Upper lobe of right lung (tissue), 1 donor: ENCODE results near the gene NTF3. TPM values are rescaled to one million over a fixed set of nuclear protein-coding genes. Genes with fewer than 3 reads are reported as not detected.

Experiments
- ATAC-seq: fragments of 200-7000 bp; cut with Tn5 transposase; one replicate; pipeline ENCODE4 v1.9.1; 2020; ENCODE audit warnings: mild to moderate bottlenecking, moderate library complexity
- DNase-seq: peaks from one replicate; pipeline ENCODE4 v3.0.0-alpha.2; 2020
- H3K27ac ChIP-seq: fragments of 200-600 bp; one replicate; pipeline ENCODE4 v1.8.0; 2022
- H3K27me3 ChIP-seq: fragments of 200-600 bp; one replicate; pipeline ENCODE4 v1.8.0; 2022; ENCODE audit warnings: mild to moderate bottlenecking
- H3K36me3 ChIP-seq: fragments of 200-600 bp; one replicate; pipeline ENCODE4 v1.8.0; 2022
- H3K4me1 ChIP-seq: fragments of 200-600 bp; one replicate; pipeline ENCODE4 v1.8.0; 2022
- H3K4me3 ChIP-seq: fragments of 200-600 bp; one replicate; pipeline ENCODE4 v1.8.0; 2022; ENCODE audit warnings: mild to moderate bottlenecking
- H3K9me3 ChIP-seq: fragments of 200-600 bp; one replicate; pipeline ENCODE4 v1.8.0; 2022
- intact Hi-C: fragments of 100-400 bp; cut with DNase I; formaldehyde crosslinking; loops from one replicate; pipeline ENCODE4 v1.11.0; 2022
- total RNA-seq: library from RNA; stranded (reverse); fragmentation: NEBNext Ultra II Directional; extraction: Animal tissue kit (Norgen Biotek cat#: 25700); gene quantifications from one replicate; pipeline ENCODE4 v1.2.1, GENCODE V29; 2021
- TF ChIP-seq, protein P1 (sequence below): fragments of 200-600 bp; IDR thresholded peaks from one replicate; pipeline ENCODE4 v1.8.0; 2022; ENCODE audit warnings: antibody characterized with exemption
- donor health status: DM: no; HTN: yes; CAD: no; lungs with severe emphysema.

The NTF3 gene
- total RNA-seq, 1 donor from 2014 or later: 0.93 TPM

- Histone ChIP-seq H3K4me1 (no peaks in the 10 kb centered on the region), H3K27ac (no peak overlapping the region), H3K4me3 (no peak overlapping the region), H3K9me3 (no peaks in the 10 kb centered on the region), H3K27me3 (no peaks in the 10 kb centered on the region), H3K36me3 (no peaks in the 10 kb centered on the region)
- no peak for DNase-seq
- no peak for ATAC-seq
- TF ChIP-seq, protein P1, sequence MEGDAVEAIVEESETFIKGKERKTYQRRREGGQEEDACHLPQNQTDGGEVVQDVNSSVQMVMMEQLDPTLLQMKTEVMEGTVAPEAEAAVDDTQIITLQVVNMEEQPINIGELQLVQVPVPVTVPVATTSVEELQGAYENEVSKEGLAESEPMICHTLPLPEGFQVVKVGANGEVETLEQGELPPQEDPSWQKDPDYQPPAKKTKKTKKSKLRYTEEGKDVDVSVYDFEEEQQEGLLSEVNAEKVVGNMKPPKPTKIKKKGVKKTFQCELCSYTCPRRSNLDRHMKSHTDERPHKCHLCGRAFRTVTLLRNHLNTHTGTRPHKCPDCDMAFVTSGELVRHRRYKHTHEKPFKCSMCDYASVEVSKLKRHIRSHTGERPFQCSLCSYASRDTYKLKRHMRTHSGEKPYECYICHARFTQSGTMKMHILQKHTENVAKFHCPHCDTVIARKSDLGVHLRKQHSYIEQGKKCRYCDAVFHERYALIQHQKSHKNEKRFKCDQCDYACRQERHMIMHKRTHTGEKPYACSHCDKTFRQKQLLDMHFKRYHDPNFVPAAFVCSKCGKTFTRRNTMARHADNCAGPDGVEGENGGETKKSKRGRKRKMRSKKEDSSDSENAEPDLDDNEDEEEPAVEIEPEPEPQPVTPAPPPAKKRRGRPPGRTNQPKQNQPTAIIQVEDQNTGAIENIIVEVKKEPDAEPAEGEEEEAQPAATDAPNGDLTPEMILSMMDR: no peak
- intact Hi-C loops: no loop called here
These were observed 92.3 kb downstream of the NTF3 start for GRCh38 chr12:5524116-5524768.

DNA sequence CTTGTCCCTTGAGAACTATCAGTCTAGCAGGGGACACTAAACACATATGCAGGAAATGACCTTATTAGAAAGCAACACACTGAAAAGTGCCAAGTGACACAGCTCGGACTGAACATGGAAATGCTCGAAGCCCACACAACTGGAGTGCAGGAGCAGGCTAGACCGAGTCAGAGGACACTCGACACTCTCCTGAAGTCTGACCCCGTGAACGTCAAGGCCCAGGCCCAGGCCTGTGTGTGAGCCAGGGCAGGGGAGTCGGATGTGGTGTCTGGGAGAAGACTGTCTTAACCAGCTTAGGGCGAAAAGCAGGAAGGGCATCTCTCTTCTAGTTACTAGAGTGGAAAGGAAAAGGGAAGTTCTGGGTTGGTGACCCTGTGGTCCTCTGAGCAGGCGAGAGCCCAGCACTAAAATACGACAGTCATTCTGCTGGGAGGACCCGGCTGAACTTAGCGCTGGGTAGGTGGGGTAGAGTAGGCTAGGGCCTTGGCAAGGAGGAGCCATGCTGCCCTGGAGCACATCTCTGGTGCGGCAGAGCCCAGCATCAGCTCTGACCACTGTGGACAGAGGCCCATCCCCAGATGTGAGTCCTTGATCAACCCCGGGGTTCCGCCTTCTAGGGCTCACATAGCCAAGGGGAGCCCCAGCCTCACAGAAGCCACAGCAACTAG lies 93.0 kb downstream of the NTF3 start:
- no peaks in the 10 kb centered on the region for H3K4me1 ChIP-seq
- peak; percentile 19 for ATAC-seq
- no peak for DNase-seq
- TF ChIP-seq, protein P1: no peak
- intact Hi-C loops: no loop called here
- no peaks in the 10 kb centered on the region for H3K9me3 ChIP-seq
- H3K4me3 ChIP-seq: no peak overlapping the region
- H3K36me3 ChIP-seq: no peaks in the 10 kb centered on the region
- H3K27me3 ChIP-seq: no peaks in the 10 kb centered on the region
- H3K27ac ChIP-seq: no peak overlapping the region

DNA sequence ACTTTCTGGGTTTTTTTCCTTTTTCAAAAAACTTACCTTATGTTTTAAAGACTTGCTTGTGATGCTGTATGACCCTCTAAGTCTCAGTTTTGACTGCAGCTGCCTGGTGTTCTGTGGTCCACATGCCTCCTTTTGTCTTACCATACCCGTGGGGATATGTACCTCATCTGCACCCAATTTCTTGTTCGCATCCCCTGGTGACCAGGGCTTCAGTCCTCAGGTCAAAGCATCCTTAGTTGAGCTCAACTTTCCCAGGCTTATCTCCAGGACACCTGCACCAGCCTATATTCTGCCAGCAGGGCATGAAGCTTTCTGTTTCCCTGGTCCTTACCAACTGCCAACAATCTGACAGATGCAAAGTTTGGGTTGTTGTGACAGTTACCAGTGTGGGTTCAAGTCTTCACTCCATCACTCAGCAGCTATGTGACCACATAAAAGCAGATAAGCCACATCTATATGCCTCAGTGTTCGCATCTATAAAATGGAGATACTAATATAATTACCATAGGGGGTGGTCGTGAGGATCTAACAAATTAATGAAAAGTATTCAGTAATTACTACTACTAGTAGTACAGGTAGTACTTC lies 94.0 kb downstream of the NTF3 start:
- H3K4me1 ChIP-seq: no peaks in the 10 kb centered on the region
- H3K27me3 ChIP-seq: no peaks in the 10 kb centered on the region
- no peak overlapping the region for H3K27ac ChIP-seq
- TF ChIP-seq, protein P1: no peak
- intact Hi-C loops: no loop called here
- H3K4me3 ChIP-seq: no peak overlapping the region
- H3K9me3 ChIP-seq: no peaks in the 10 kb centered on the region
- ATAC-seq: no peak
- H3K36me3 ChIP-seq: no peaks in the 10 kb centered on the region
- no peak for DNase-seq

DNA sequence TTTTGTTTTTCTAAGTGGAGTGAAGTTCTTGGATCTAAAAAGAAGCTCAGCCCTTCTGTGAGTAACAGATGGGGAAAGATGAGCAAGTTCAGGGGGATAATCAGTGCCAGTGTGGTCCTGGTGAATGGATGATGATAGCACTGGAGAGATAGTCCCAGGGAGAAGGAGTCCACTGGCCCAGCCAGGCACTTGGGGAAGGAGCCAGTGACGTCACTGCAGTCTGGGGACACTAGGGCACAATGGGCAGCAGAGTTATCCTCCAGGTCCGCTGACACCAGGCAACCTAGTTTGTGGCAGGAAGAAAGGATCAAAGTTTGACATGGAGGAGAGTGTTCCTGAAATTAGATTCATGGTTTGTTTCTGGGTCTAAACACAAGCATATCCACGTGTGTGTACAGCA lies 101.5 kb downstream of the NTF3 start:
- no peak overlapping the region for H3K27ac ChIP-seq
- TF ChIP-seq, protein P1: no peak
- H3K27me3 ChIP-seq: no peaks in the 10 kb centered on the region
- H3K4me3 ChIP-seq: no peak overlapping the region
- no peaks in the 10 kb centered on the region for H3K9me3 ChIP-seq
- no peaks in the 10 kb centered on the region for H3K4me1 ChIP-seq
- DNase-seq (no peak), ATAC-seq (no peak)
- no peaks in the 10 kb centered on the region for H3K36me3 ChIP-seq
- intact Hi-C loops: no loop called here

DNA sequence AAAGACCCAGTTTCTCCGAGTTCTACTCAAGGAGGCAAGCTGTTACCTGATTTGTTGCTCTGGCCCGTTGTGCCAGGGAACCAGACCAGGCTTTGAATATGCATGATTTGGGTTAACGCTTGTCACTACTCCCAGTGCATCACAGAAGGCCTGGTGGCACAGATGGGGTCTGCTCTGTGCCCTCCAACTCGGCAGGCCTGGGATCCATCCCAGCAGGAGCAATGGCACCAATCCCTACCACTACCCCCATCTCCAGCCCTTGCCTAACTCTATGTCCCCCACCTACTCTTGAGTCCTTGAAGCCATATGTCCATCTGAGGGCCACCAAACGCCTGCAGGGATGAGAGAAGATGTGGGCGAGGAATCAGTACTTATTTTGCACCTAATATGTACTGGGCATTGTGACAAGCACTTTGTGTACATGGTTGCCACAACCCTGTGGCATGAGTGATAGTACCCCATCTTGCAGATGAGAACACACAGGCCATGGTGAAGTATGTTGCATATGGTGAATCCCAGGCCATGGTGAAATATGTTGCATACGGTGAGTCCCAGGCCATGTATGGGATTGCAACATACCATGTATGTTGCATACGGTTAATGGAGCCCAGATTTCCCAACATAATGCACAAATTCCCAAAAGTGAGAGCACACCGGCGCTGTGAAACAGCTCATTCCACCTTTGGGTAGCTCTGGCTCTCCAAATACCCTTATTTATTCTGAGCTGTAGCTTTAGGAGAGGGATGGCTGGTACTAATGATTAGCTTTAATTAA lies 102.7 kb downstream of the NTF3 start:
- Histone ChIP-seq H3K27ac (no peak overlapping the region), H3K9me3 (no peaks in the 10 kb centered on the region), H3K4me3 (no peak overlapping the region), H3K4me1 (no peaks in the 10 kb centered on the region), H3K36me3 (no peaks in the 10 kb centered on the region), H3K27me3 (no peaks in the 10 kb centered on the region)
- intact Hi-C loops: no loop called here
- no peak for DNase-seq
- ATAC-seq: no peak
- TF ChIP-seq, protein P1: no peak
